ENCODE results near the gene MRPL57. TPM values are rescaled to one million over a fixed set of nuclear protein-coding genes. Genes with fewer than 3 reads are reported as not detected.

MRPL57 gene
- 26.3 TPM for total RNA-seq (2021; ENCODE audit: unreplicated experiment)
- 19.6 and 23.8 TPM in 2 replicates for polyA plus RNA-seq (2012)
- Bru-seq, nascent RNA = percentile 93 among the genes with signal in this experiment
- percentile 94 among the genes with signal in this experiment for BruChase-seq, experiment 1, labeled RNA remaining after a 6-hour chase
- percentile 92 among the genes with signal in this experiment for BruChase-seq, experiment 2, labeled RNA remaining after a 2-hour chase
- long read RNA-seq, transcript MRPL57-201 (2 exons, 2,246 nt) = major isoform, 67 of 94 reads
- long read RNA-seq, partial matches to known transcripts = 0 of 94 reads
- long read RNA-seq, other reads (novel, unspliced or antisense) = 27 of 94 reads

- H3K9me2 ChIP-seq (ENCODE audit: insufficient read depth) = no peaks in the 10 kb centered on the region
- RAD21 ChIA-PET (ENCODE audit: low non-redundant PET in 1 of 2, low total read pairs in 2 of 2, uncharacterized antibody in 2 of 2, unreplicated experiment in 2 of 2) = no interaction called here
- H3K36me3 ChIP-seq (ENCODE audit: control insufficient read depth in 1 of 2, insufficient read depth in 2 of 2, low read length in 2 of 2) = peaks cover 4 to 12% of the 10 kb centered on the region in 2 experiments; a peak in 2 of 4 replicates
- H3K9ac ChIP-seq (ENCODE audit: low read length) = peak within 1 kb of the TSS; percentile 94
- ATAC-seq (peak; percentile 90), DNase-seq (ENCODE audit: low read depth, low spot score) (peak; percentile 84)
- H3K27ac ChIP-seq (ENCODE audit: low read depth, low read length) = peak within 1 kb of the TSS; percentile 95
- no peaks in the 10 kb centered on the region for H3K27me3 ChIP-seq (ENCODE audit: insufficient read depth, low read length)
- peak within 1 kb of the TSS; percentile 75 to 95 for H3K4me3 ChIP-seq (replicated peaks in 1 of 2; ENCODE audit: low read depth in 1 of 2, low read length in 2 of 2)
- peaks cover 13 to 31% of the 10 kb centered on the region in 2 experiments for H3K4me1 ChIP-seq (ENCODE audit: control insufficient read depth in 1 of 2, insufficient read depth in 2 of 2, low read length in 2 of 2)
- H2AFZ ChIP-seq (ENCODE audit: low read depth, low read length, poor library complexity, severe bottlenecking) = no peak within 1 kb of the TSS
- H3K9me3 ChIP-seq (ENCODE audit: control insufficient read depth in 1 of 2, insufficient read depth in 1 of 2, low read depth in 1 of 2, low read length in 2 of 2) = no peaks in the 10 kb centered on the region
- H4K20me1 ChIP-seq (ENCODE audit: insufficient read depth) = no peaks in the 10 kb centered on the region
- H3K79me2 ChIP-seq (ENCODE audit: insufficient read depth, low read length) = peaks cover 68% of the 10 kb centered on the region
- POLR2A ChIA-PET = interaction anchor here (0.7 to 2.7 kb wide), 14 partner anchors 9 to 1613 kb away, joined by 3 to 10 read pairs (median 4); partner anchors contain the start of gene LATS2
- intact Hi-C loops (cut with micrococcal nuclease) = loop anchor here (1.0 kb wide), 1 partner anchor 66 kb away; no protein-coding TSS in a partner anchor
- TF ChIP-seq POLR2AphosphoS5 (IDR thresholded peaks at IDR 0.05; ENCODE audit: low read depth, low read length) (peak; percentile 98), ZFX (IDR thresholded peaks at IDR 0.05) (peak; percentile 67; the same call in 1 of the 2 replicates), SIN3A (IDR thresholded peaks at IDR 0.05; ENCODE audit: low read depth) (peak; percentile 90), CBX3 (IDR thresholded peaks at IDR 0.05; ENCODE audit: low read depth) (peak; percentile 53; the same call in 1 of the 2 replicates), POLR2A (IDR thresholded peaks at IDR 0.05; ENCODE audit: borderline replicate concordance, extremely low read depth, insufficient read depth, insufficient read length) (peak; percentile 89), REST (IDR thresholded peaks at IDR 0.05; ENCODE audit: low read depth) (no peak), TCF7L2 (IDR thresholded peaks at IDR 0.05; ENCODE audit: borderline replicate concordance, extremely low read depth, insufficient read depth, insufficient read length) (no peak), ATF3 (IDR thresholded peaks at IDR 0.05) (no peak), EGR1 (IDR thresholded peaks at IDR 0.05; ENCODE audit: low read depth) (0 out of 2 replicates have a peak, but pooled peaks have one; percentile 37), CEBPB (IDR thresholded peaks at IDR 0.05; ENCODE audit: low read depth) (no peak), YY1 (IDR thresholded peaks at IDR 0.05; ENCODE audit: extremely low read depth, insufficient replicate concordance, low read depth, low read length) (no peak)
- TF ChIP-seq, protein P1, sequence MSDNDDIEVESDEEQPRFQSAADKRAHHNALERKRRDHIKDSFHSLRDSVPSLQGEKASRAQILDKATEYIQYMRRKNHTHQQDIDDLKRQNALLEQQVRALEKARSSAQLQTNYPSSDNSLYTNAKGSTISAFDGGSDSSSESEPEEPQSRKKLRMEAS (IDR thresholded peaks at IDR 0.05) = peak; percentile 63
- TF ChIP-seq, protein P2, sequence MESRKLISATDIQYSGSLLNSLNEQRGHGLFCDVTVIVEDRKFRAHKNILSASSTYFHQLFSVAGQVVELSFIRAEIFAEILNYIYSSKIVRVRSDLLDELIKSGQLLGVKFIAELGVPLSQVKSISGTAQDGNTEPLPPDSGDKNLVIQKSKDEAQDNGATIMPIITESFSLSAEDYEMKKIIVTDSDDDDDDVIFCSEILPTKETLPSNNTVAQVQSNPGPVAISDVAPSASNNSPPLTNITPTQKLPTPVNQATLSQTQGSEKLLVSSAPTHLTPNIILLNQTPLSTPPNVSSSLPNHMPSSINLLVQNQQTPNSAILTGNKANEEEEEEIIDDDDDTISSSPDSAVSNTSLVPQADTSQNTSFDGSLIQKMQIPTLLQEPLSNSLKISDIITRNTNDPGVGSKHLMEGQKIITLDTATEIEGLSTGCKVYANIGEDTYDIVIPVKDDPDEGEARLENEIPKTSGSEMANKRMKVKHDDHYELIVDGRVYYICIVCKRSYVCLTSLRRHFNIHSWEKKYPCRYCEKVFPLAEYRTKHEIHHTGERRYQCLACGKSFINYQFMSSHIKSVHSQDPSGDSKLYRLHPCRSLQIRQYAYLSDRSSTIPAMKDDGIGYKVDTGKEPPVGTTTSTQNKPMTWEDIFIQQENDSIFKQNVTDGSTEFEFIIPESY (IDR thresholded peaks at IDR 0.05; ENCODE audit: extremely low read depth, insufficient replicate concordance, low read length) = peak; percentile 99
- peak within 1 kb of the TSS; percentile 91 for H3K4me2 ChIP-seq (ENCODE audit: low read length)
- CTCF ChIA-PET = interaction anchor here (0.6 to 1.9 kb wide), 5 partner anchors 9 to 300 kb away, joined by 3 to 5 read pairs (median 4); no protein-coding TSS in a partner anchor
- BruUV-seq (replicated peaks) = no TSS peak
These were observed at the start of gene MRPL57, which contains the start of gene SKA3 for GRCh38 chr13:21176215-21176981. Gene MRPL57 (plus strand): TSS chr13:21176658. CDS start chr13:21176917, 259 bp downstream. Gene SKA3 (minus strand): TSS chr13:21176552. CDS start chr13:21176477, 75 bp downstream.
